Fibroblast of pulmonary artery (primary cell): ENCODE data around the gene MEGF9.
A peak's percentile ranks its signal among the peaks of the same experiment; 100 is the strongest.

Experiments
- DNase-seq: peaks from one replicate; pipeline ENCODE4 v3.0.0-alpha.2; 2010; ENCODE audit warnings: low read depth
- H3K4me3 ChIP-seq: replicated peaks from 2 replicates; pipeline ENCODE4 v1.5.1; 2011; ENCODE audit warnings: low read depth, mild to moderate bottlenecking, control low read depth, low read length, moderate library complexity
- TF ChIP-seq, protein P1 (sequence below): IDR thresholded peaks from 2 replicates; pipeline ENCODE4 v1.5.1; 2011; ENCODE audit warnings: mild to moderate bottlenecking, control low read depth, low read length, inconsistent platforms; ENCODE audit errors: missing control alignments

Gene MEGF9

DNA sequence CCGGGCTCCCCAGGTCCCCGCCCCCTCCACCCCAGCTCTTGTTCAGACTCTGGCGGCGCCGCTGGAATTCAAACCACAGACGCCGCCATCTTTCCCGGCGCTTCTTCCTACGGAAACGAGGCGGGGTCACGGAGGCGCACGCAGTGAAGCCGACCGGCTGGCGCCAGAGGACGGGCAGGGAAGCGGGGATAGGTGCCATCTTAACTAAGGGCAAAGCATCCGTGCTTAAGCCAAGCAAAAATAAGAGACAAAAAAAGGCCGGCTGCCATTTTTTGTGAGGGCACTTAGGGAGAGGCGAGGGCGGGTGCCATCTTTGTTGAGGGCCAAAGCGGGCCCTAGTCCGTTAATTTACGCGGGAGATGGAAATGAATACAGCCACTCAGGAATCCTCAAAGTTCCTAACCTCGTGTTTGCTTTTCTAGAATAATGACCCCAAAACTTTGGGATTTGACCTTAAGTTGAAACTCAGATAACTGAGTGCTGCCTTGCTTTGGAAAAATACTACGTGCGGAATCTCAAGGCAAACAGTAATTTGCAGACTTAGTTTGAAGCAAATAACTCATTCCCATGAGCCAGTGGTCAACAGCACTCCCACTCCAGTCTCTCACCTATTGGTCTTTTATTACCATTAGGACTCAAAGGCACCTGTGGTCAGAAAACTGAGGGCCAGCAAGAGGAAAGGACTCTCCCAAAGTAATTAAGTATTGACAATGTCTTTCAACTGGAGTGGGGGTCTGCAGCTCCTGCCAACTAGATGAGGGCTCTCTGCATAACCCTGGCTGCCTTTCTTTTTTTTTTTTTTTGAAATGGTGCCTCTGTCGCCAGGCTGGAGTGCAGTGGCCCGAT lies 134.0 kb downstream of the MEGF9 start, which contains the start of gene CDK5RAP2:
CDK5RAP2 (minus strand) TSS at position 117 of the 846 bp plus-strand sequence. CDS start 189 bp downstream, outside the sequence.
- H3K4me3 ChIP-seq: peak within 1 kb of the TSS; percentile 95
- DNase-seq: peak; percentile 99
- TF ChIP-seq, protein P1, sequence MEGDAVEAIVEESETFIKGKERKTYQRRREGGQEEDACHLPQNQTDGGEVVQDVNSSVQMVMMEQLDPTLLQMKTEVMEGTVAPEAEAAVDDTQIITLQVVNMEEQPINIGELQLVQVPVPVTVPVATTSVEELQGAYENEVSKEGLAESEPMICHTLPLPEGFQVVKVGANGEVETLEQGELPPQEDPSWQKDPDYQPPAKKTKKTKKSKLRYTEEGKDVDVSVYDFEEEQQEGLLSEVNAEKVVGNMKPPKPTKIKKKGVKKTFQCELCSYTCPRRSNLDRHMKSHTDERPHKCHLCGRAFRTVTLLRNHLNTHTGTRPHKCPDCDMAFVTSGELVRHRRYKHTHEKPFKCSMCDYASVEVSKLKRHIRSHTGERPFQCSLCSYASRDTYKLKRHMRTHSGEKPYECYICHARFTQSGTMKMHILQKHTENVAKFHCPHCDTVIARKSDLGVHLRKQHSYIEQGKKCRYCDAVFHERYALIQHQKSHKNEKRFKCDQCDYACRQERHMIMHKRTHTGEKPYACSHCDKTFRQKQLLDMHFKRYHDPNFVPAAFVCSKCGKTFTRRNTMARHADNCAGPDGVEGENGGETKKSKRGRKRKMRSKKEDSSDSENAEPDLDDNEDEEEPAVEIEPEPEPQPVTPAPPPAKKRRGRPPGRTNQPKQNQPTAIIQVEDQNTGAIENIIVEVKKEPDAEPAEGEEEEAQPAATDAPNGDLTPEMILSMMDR: no peak

DNA sequence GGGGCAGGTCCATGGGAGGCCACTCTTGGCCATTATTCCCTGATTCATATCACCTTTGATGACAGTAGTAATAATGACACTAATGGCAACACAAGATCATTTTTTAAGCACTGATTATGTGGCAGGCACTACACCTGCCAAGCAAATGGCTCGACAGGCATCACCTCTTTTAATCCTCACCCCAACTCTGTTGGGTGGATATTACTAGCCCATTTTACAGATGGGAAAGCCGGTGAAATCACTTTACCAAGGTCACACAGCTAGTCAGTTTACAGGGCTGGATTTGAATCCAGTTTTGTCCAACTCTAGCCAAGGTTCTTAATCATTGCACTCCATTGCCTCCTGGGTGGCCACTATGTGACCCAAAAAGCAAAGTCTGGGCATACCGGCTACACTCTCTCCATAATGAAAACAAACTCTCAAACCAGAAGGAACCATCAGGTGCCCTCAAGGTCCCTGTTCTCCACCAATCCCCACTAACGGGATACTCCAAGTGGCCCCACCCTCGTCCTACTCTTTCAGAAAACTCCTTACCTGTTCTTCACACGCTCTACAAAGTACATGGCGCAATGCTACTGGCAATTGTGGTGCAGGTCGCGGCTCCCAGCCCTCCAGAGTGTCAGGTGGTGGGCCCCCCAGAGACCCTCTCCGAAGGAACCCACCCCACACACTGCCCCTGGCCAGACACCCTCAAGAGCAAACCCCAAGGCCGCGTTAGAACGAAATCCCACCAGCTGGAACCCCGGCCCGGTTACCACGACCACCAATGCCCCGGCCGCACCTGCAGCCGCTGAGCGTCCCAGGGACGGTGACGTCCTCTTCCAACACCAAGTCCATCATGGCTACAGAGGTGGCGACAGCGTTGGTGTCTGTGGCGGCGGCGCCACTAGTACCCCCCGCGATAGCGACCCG lies 134.9 kb downstream of the MEGF9 start:
- H3K4me3 ChIP-seq: peak overlapping the region; percentile 95
- TF ChIP-seq, protein P1: no peak
- DNase-seq: no peak

DNA sequence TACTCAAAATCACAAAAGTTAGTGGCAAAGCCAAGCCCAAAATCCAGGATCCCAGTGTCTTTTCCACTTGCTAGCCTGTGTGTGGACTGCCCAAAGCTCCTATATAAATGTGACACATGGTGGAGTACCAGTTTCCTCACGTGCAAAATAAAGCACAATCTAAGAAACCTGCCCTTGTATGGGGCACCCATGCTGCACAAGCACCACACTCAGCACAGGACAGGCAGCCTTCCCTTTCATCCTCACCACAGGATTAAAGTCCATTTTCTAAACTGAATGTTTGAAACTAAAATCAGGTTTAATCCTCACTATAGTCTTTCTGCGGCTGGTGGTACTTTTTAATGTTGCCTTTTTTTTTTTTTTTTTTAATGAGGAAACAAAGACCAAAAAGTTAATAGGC lies 139.8 kb downstream of the MEGF9 start:
- TF ChIP-seq, protein P1: no peak
- no peak overlapping the region for H3K4me3 ChIP-seq
- no peak for DNase-seq

DNA sequence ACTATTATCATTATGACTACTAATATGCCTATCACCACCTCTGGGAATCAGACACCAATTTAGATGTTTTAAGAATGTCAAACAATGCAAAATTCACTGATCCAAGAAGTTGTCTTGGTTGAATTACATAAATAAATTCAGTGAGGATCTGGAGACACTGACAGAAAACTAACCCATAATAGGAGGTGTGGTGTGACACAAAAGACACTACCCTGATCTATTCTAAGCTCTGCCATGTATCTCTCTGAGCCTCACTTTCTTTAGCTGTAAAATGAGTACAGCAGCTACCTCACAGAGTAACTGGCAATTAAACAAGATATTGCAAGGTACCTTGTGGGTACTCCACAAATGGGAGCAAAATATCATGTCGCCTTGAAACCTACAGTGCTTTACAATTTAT lies 141.8 kb downstream of the MEGF9 start:
- TF ChIP-seq, protein P1: no peak
- DNase-seq: no peak
- no peak overlapping the region for H3K4me3 ChIP-seq

DNA sequence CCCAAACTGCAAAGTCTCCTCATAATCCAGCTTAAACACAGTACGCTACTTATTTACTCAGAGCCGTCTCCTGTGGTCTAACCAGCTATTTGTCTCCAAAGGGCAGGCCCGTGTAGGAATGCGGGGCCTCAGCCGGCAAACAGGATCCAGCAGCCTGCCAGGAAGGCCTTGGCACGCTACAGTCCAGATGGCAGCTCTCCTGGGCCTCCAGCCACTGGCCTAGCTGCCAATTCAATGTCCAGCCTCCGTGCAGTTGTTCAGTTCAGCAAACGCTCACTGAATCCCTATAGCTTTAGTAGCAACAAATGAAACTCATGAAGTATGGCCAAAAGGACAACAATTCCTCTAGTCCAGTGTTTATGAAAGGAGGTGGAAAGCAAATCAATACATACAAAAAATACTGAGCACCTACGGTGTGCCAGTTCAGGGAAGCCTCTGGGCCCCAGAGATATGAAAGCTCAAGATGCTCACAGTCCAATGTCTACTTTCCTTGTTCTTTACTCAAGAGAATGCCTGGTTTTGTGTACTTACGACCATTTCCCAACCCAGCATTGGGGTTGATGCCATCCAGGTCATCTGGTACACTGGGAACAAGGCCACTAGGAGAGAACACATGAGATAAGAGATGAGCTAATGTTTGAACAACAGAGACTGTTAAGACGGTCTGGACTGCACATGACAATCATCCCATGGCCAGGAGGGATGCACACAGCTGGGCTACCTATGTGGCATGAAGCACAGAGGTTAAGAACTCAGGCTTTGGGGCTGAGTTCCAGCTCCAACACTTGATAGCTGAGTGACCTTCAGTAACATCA lies 142.6 kb downstream of the MEGF9 start:
- no peak overlapping the region for H3K4me3 ChIP-seq
- peak; percentile 53 for DNase-seq
- TF ChIP-seq, protein P1: no peak

DNA sequence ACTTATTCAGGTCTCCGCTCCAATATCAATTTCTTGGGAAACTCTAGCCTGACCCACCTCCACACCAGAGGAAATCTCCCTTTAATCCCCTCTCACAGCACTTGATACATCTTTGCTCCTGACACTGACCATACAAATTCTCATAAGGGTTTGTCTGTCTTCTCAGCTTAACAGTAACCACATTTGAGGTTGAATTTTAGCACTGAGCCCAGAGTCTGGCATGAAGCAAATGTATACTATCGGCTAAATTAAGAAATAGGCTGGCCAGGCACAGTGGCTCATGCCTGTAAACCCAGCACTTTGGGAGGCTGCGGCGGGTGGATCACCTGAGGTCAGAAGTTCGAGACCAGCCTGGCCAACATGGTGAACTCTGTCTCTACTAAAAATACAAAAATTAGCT lies 144.0 kb downstream of the MEGF9 start:
- DNase-seq: no peak
- TF ChIP-seq, protein P1: no peak
- no peak overlapping the region for H3K4me3 ChIP-seq
